ENCODE data around the gene TMEM62. TPM values are rescaled to one million over a fixed set of nuclear protein-coding genes. Genes with fewer than 3 reads are reported as not detected.

TMEM62 gene
- polyA plus RNA-seq, 2 of the 4 experiments (the other 2 are of a cell fraction), result 6.9 to 7.8 TPM

DNA sequence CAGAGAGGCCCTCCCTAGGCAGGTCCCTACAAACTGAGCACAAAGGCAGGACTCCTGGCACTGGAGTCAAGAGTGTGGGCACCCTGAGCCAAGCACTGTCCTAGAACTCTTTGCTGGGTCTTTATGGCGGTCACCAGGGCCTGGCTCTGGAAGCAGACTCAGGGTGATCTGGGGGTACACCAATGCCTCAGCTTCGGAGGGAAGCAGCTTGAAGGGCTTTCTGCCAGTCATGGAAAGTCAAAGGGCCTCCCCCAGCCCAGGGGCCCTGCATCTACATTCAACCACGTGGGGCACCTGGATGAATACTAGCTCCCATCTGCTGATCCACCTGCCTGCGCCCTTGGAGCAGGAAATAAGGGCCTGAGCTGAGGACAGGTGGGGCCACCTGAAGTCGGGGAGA is 80.1 kb downstream of the TMEM62 start:
- Histone ChIP-seq H3K4me1 (no peaks in the 10 kb centered on the region), H3K27ac (no peak overlapping the region), H3K4me3 (no peak overlapping the region), H3K9me3 (no peaks in the 10 kb centered on the region), H3K4me2 (no peak overlapping the region)
- no peak for DNase-seq (ENCODE audit: low read depth in 1 of 2, low spot score in 1 of 2)
- no peak for FAIRE-seq
- TF ChIP-seq POLR2A (IDR thresholded peaks at IDR 0.05; ENCODE audit: low read length) (no peak), ATOH8 (CRISPR knock-in tag; IDR thresholded peaks at IDR 0.05; ENCODE audit: low read depth) (no peak), MAFK (IDR thresholded peaks at IDR 0.05; ENCODE audit: partially characterized antibody) (no peak), PHF8 (IDR thresholded peaks at IDR 0.05; ENCODE audit: borderline replicate concordance, low read depth) (no peak), SMC3 (IDR thresholded peaks at IDR 0.05) (no peak), JUNB (IDR thresholded peaks at IDR 0.05) (no peak), TP53 (CRISPR knock-in tag; IDR thresholded peaks at IDR 0.05) (no peak), ESRRA (IDR thresholded peaks at IDR 0.05; ENCODE audit: borderline replicate concordance, low read length) (no peak), HMGXB4 (CRISPR knock-in tag; IDR thresholded peaks at IDR 0.05; ENCODE audit: borderline replicate concordance) (no peak), GATA3 (IDR thresholded peaks at IDR 0.05; ENCODE audit: borderline replicate concordance) (no peak), CHD4 (IDR thresholded peaks at IDR 0.05; ENCODE audit: borderline replicate concordance) (no peak), EP300 (IDR thresholded peaks at IDR 0.05) (no peak), FOSB (CRISPR knock-in tag; IDR thresholded peaks at IDR 0.05) (no peak), TFCP2L1 (CRISPR knock-in tag; IDR thresholded peaks at IDR 0.05) (no peak), EHF (CRISPR knock-in tag; IDR thresholded peaks at IDR 0.05) (no peak), PBX3 (IDR thresholded peaks at IDR 0.05) (no peak)
- TF ChIP-seq, protein P1, sequence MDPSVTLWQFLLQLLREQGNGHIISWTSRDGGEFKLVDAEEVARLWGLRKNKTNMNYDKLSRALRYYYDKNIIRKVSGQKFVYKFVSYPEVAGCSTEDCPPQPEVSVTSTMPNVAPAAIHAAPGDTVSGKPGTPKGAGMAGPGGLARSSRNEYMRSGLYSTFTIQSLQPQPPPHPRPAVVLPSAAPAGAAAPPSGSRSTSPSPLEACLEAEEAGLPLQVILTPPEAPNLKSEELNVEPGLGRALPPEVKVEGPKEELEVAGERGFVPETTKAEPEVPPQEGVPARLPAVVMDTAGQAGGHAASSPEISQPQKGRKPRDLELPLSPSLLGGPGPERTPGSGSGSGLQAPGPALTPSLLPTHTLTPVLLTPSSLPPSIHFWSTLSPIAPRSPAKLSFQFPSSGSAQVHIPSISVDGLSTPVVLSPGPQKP (IDR thresholded peaks at IDR 0.05; ENCODE audit: low read depth, low read length), result no peak
- TF ChIP-seq, protein P2, sequence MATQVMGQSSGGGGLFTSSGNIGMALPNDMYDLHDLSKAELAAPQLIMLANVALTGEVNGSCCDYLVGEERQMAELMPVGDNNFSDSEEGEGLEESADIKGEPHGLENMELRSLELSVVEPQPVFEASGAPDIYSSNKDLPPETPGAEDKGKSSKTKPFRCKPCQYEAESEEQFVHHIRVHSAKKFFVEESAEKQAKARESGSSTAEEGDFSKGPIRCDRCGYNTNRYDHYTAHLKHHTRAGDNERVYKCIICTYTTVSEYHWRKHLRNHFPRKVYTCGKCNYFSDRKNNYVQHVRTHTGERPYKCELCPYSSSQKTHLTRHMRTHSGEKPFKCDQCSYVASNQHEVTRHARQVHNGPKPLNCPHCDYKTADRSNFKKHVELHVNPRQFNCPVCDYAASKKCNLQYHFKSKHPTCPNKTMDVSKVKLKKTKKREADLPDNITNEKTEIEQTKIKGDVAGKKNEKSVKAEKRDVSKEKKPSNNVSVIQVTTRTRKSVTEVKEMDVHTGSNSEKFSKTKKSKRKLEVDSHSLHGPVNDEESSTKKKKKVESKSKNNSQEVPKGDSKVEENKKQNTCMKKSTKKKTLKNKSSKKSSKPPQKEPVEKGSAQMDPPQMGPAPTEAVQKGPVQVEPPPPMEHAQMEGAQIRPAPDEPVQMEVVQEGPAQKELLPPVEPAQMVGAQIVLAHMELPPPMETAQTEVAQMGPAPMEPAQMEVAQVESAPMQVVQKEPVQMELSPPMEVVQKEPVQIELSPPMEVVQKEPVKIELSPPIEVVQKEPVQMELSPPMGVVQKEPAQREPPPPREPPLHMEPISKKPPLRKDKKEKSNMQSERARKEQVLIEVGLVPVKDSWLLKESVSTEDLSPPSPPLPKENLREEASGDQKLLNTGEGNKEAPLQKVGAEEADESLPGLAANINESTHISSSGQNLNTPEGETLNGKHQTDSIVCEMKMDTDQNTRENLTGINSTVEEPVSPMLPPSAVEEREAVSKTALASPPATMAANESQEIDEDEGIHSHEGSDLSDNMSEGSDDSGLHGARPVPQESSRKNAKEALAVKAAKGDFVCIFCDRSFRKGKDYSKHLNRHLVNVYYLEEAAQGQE (IDR thresholded peaks at IDR 0.05), result no peak
- ChIA-PET CTCF (interaction anchor here (1.2 to 5.2 kb wide), 4 partner anchors 9 to 73 kb away, joined by 3 to 31 read pairs (median 11); no protein-coding TSS in a partner anchor), POLR2A (no interaction called here)
- WGBS (ENCODE audit: missing lambda C conversion rate), result 17% methylated on average over 1 of the region's 5 CpGs
- no peak for ATAC-seq

- ATAC-seq, result no peak
- no peak overlapping the region for H3K27ac ChIP-seq
- ChIA-PET CTCF (interaction anchor here (1.3 to 5.2 kb wide), 3 partner anchors 10 to 72 kb away, joined by 7 to 31 read pairs (median 15); no protein-coding TSS in a partner anchor), POLR2A (no interaction called here)
- no peak for DNase-seq (ENCODE audit: low read depth in 1 of 2, low spot score in 1 of 2)
- TF ChIP-seq SREBF2 (IDR thresholded peaks at IDR 0.05) (no peak), FOXS1 (CRISPR knock-in tag; IDR thresholded peaks at IDR 0.05) (no peak), NR3C1 (IDR thresholded peaks at IDR 0.05) (no peak), HDAC2 (IDR thresholded peaks at IDR 0.05) (no peak), KDM1A (IDR thresholded peaks at IDR 0.05; ENCODE audit: low read depth) (no peak), CTCF (IDR thresholded peaks at IDR 0.05) (no peak)
- TF ChIP-seq, protein P2 (IDR thresholded peaks at IDR 0.05), result no peak
- H3K4me1 ChIP-seq, result no peaks in the 10 kb centered on the region
- 67% methylated on average over 6 of the region's 8 CpGs for WGBS (ENCODE audit: missing lambda C conversion rate)
- no peak for FAIRE-seq
- H3K9me3 ChIP-seq, result no peaks in the 10 kb centered on the region
- no peak overlapping the region for H3K4me2 ChIP-seq
- H3K4me3 ChIP-seq, result no peak overlapping the region
Measured at GRCh38 chr15:43214169-43214568, 80.8 kb downstream of the TMEM62 start.
